Transverse colon (tissue), 3 donors: Measurements from ENCODE around the gene NFYC.

Experiments used
- CTCF ChIP-seq, 5 experiments: fragments of 200-600 bp in 3 of 5; fragments of 450-650 bp in 2 of 5; sonication (generic) in 3 of 5; IDR thresholded peaks; 1 replicate in 2 of 5; 2 replicates in 3 of 5; pipeline ENCODE4 v1.5.1; 2016 to 2017; ENCODE audit warnings: antibody characterized with exemption in 5 of 5, inconsistent platforms in 3 of 5, mild to moderate bottlenecking in 2 of 5, moderate library complexity in 1 of 5
- POLR2A ChIP-seq: fragments of 450-650 bp; IDR thresholded peaks from one replicate; pipeline ENCODE4 v1.6.1; 2016; ENCODE audit warnings: antibody characterized with exemption, mild to moderate bottlenecking, moderate library complexity

- TF ChIP-seq POLR2A (no peak), CTCF (IDR thresholded peaks at IDR 0.05) (no peak)
Measured at GRCh38 chr1:40710581-40711315, 19.2 kb downstream of the NFYC start.
